OCI-LY3 (cell line): ENCODE results near the gene B4GALT3.

Experiments
- CTCF ChIP-seq: fragments of 200-600, 300-600 bp; sonication (generic); IDR thresholded peaks from 2 replicates; pipeline ENCODE4 v1.5.1; 2014; ENCODE audit warnings: antibody characterized with exemption, low read length, low read depth
- EZH2phosphoT487 ChIP-seq: fragments of 200-600 bp; shearing (Covaris generic); IDR thresholded peaks from 2 replicates; pipeline ENCODE4 v1.6.1; 2018; ENCODE audit warnings: antibody characterized with exemption, mixed run types, low read depth

DNA sequence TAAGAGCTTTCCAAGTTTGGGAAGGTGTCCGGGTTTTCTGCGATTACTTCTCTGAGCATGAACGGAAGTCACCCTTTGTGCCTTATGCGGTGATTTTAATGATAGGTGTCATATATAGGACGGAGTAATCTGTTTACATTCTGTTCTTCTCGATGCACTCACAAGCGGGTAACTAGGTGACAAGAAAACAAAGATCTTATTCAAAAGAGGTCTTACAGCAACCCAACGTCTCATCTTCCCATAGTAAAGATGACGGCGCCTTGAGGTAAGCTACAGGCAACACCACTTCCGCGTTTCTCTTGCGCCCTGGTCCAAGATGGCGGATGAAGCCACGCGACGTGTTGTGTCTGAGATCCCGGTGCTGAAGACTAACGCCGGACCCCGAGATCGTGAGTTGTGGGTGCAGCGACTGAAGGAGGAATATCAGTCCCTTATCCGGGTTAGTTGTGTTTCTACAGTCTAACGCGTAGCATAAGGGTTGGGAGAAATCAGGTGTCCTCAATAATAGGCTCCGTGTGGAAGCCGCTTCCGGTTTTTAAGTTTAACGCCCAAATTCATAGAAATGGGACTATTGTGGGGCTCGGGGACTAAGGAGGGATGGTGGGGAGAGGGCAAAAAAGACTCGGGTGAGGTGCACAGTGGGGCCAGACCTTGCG is 23.5 kb downstream of the B4GALT3 start, which contains the start of gene UFC1:
- TF ChIP-seq CTCF (no peak), EZH2phosphoT487 (no peak)
